ENCODE measurements around the gene SCN5A. TPM values are rescaled to one million over a fixed set of nuclear protein-coding genes. Genes with fewer than 3 reads are reported as not detected.

Gene SCN5A
- total and polyA plus RNA-seq, 2 of the 4 experiments (the other 2 are of a cell fraction), result 1.9 to 2.0 TPM

- ChIA-PET POLR2A (ENCODE audit: unreplicated experiment) (no interaction called here), CTCF (no interaction called here)
- Histone ChIP-seq H3K4me3 (ENCODE audit: insufficient read depth, low read depth, low read length) (no peak overlapping the region), H3K56ac (ENCODE audit: extremely low read depth, insufficient read depth, low read length) (no peak overlapping the region), H3K9ac (ENCODE audit: low read depth, low read length) (no peak overlapping the region), H2BK120ac (ENCODE audit: low read depth, low read length) (no peak overlapping the region), H3K14ac (replicated peaks; ENCODE audit: low read depth, low read length) (no peak overlapping the region), H3K36me3 (ENCODE audit: control insufficient read depth, insufficient read depth, low read length) (no peaks in the 10 kb centered on the region), H2AFZ (replicated peaks; ENCODE audit: low read length, poor library complexity) (no peak overlapping the region), H4K20me1 (ENCODE audit: insufficient read depth, low read length) (no peaks in the 10 kb centered on the region; the same call in 1 of the 2 replicates), H3K4ac (ENCODE audit: low read depth, low read length) (no peak overlapping the region), H3K79me1 (ENCODE audit: low read depth in 1 of 2, low read length in 2 of 2) (no peaks in the 10 kb centered on the region), H3K27ac (ENCODE audit: insufficient read depth, low read length) (no peak overlapping the region), H3K4me1 (ENCODE audit: control insufficient read depth, insufficient read depth, low read length) (no peaks in the 10 kb centered on the region), H3K4me2 (ENCODE audit: low read depth, low read length) (no peak overlapping the region), H3K9me1 (ENCODE audit: insufficient read depth, low read length) (0 out of 2 replicates have a peak, but pooled peaks cover 3% of the 10 kb centered on the region), H3K18ac (ENCODE audit: low read depth, low read length) (no peak overlapping the region), H2BK5ac (ENCODE audit: low read depth, low read length, poor library complexity, severe bottlenecking) (no peak overlapping the region), H2AK9ac (replicated peaks; ENCODE audit: low read depth, low read length, poor library complexity) (peak overlapping the region; percentile 39), H4K91ac (ENCODE audit: insufficient read depth, low read depth, low read length) (no peak overlapping the region), H3K9me3 (ENCODE audit: control insufficient read depth, insufficient read depth, low read length) (no peaks in the 10 kb centered on the region), H2AK5ac (ENCODE audit: low read depth, low read length) (no peak overlapping the region), H2BK15ac (ENCODE audit: low read depth, low read length) (no peak overlapping the region), H3K27me3 (ENCODE audit: control insufficient read depth, insufficient read depth, low read length) (no peaks in the 10 kb centered on the region; the same call in 1 of the 2 replicates), H4K5ac (ENCODE audit: low read depth, low read length) (no peak overlapping the region), H3K23ac (ENCODE audit: low read depth, low read length) (no peak overlapping the region), H2BK20ac (ENCODE audit: low read depth, low read length) (no peak overlapping the region), H4K8ac (ENCODE audit: low read depth in 2 of 2, low read length in 2 of 2) (no peak overlapping the region)
- ATAC-seq (ENCODE audit: low read depth) (no peak), DNase-seq (no peak)
- BruUV-seq (replicated peaks), result no TSS peak
- TF ChIP-seq BHLHE40 (IDR thresholded peaks at IDR 0.05; ENCODE audit: low read depth, low read length), result no peak
- no peak for TF ChIP-seq SMC3 (IDR thresholded peaks at IDR 0.05; ENCODE audit: low read depth, low read length)
- TF ChIP-seq RCOR1 (IDR thresholded peaks at IDR 0.05; ENCODE audit: insufficient replicate concordance, low read length), result no peak
- TF ChIP-seq CTCF (conservative IDR thresholded peaks at IDR 0.05; ENCODE audit: low read depth, low read length), result no peak
- TF ChIP-seq CHD1 (IDR thresholded peaks at IDR 0.05; ENCODE audit: low read depth, low read length), result no peak
- no peak for TF ChIP-seq FOS (IDR thresholded peaks at IDR 0.05; ENCODE audit: low read depth, low read length)
- no peak for TF ChIP-seq MAZ (IDR thresholded peaks at IDR 0.05; ENCODE audit: borderline replicate concordance, low read depth, low read length)
- TF ChIP-seq RAD21 (IDR thresholded peaks at IDR 0.05; ENCODE audit: low read length), result no peak
- TF ChIP-seq CEBPB (IDR thresholded peaks at IDR 0.05; ENCODE audit: low read depth, low read length), result no peak
- intact Hi-C loops (cut with micrococcal nuclease), result no loop called here
- in situ Hi-C loops (cut with MboI; ENCODE audit: low sequenced_read_pairs), result no loop called here
- dilution Hi-C loops (cut with HindIII; ENCODE audit: low sequenced_read_pairs, unreplicated experiment), result no loop called here
- no CpG with 5 or more reads among the region's 1 CpG for WGBS, 2 experiments (ENCODE audit: extremely low coverage in 2 of 2, insufficient read length in 1 of 2)
Measured at GRCh38 chr3:38616111-38616510, 33.4 kb downstream of the SCN5A start.

Data from IMR-90 (cell line).